Suprapubic skin (tissue), 4 donors: ENCODE measurements around the gene PMEPA1. TPM values are rescaled to one million over a fixed set of nuclear protein-coding genes. Genes with fewer than 3 reads are reported as not detected.

ENCODE experiments used
- DNase-seq, 2 donors: peaks; one replicate each; pipeline ENCODE4 v3.0.0-alpha.2; 2019; ENCODE audit warnings: low spot score in 2 of 2
- H3K27ac ChIP-seq: fragments of 200-600 bp; sonication (generic); one replicate; pipeline ENCODE4 v1.5.1; 2019
- H3K27me3 ChIP-seq: fragments of 200-600 bp; sonication (generic); one replicate; pipeline ENCODE4 v1.5.1; 2019
- H3K36me3 ChIP-seq: fragments of 200-600 bp; sonication (generic); one replicate; pipeline ENCODE4 v1.5.1; 2019
- H3K4me1 ChIP-seq: fragments of 200-600 bp; sonication (generic); one replicate; pipeline ENCODE4 v1.5.1; 2019
- H3K4me3 ChIP-seq: fragments of 200-600 bp; sonication (generic); one replicate; pipeline ENCODE4 v1.5.1; 2019; ENCODE audit warnings: mild to moderate bottlenecking
- H3K9me3 ChIP-seq: fragments of 200-600 bp; sonication (generic); one replicate; pipeline ENCODE4 v1.5.1; 2019
- EP300 ChIP-seq: sonication (generic); formaldehyde crosslinking; IDR thresholded peaks from one replicate; pipeline ENCODE4 v1.6.1; 2017; ENCODE audit warnings: antibody characterized with exemption
- POLR2A ChIP-seq, 2 donors: fragments of 450-650 bp; IDR thresholded peaks; one replicate each; pipeline ENCODE4 v1.6.1; 2017; ENCODE audit warnings: antibody characterized with exemption in 2 of 2, mild to moderate bottlenecking in 2 of 2, moderate library complexity in 2 of 2
- POLR2AphosphoS5 ChIP-seq, 3 donors: sonication (generic); formaldehyde crosslinking; IDR thresholded peaks; one replicate each; pipeline ENCODE4 v1.6.1; 2017; ENCODE audit warnings: antibody characterized with exemption in 3 of 3
- WGBS: methylation state at CpG from one replicate; pipeline ENCODE4 v1.1.5; 2018; 5-methylcytosine and 5-hydroxymethylcytosine counted together
- total RNA-seq, 4 donors: library from RNA; depleted of rRNA; stranded (reverse); fragments of >200 nt; gene quantifications; one replicate each; pipeline ENCODE4 v1.1.0, GENCODE V29; 2016
- TF ChIP-seq, protein P1 (sequence below), 2 donors: fragments of 200-600 bp in 1 of 2; fragments of 450-650 bp in 1 of 2; sonication (generic) in 1 of 2; IDR thresholded peaks; one replicate each; pipeline ENCODE4 v1.5.1; 2016 to 2019; ENCODE audit warnings: antibody characterized with exemption in 2 of 2, mild to moderate bottlenecking in 1 of 2, moderate library complexity in 1 of 2

The PMEPA1 gene
- total RNA-seq, 4 donors from 2014 or later: 9.5 to 20.4 (median 16.2) TPM

DNA sequence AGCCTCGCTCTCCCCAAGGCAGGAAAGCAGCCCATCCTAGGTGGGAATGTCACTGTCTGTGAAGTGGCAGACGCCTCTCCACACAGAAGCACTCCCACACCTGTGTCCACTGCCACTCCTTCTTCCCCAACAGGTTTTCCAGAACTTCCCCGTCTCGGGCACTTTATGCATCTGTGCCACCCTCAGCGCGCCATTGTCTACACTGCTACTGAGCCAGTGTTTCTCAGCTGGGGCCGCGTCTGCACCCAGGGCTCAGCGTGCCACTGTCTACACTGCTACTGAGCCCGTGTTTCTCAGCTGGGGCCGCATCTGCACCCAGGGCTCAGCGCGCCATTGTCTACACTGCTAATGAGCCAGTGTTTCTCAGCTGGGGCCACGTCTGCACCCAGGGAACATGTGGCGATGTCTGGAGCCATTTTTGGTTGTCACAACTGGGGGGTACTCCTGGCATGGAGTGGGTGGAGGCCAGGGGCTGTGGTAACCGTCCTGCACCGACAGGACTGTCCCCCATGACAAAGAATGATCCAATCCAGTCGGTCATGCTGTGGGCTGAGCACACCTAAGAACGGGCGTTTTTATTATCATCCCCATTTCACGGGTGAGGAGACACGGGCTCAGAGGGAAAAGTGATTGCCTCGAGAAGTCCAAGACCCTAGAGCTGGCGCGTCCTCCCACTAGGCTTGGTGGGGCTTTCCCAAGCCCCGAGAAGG is 47.9 kb downstream of the PMEPA1 start:
- TF ChIP-seq POLR2A (IDR thresholded peaks at IDR 0.05): no peak
- no peak for TF ChIP-seq POLR2AphosphoS5 (IDR thresholded peaks at IDR 0.05)
- TF ChIP-seq EP300: no peak
- TF ChIP-seq, protein P1, sequence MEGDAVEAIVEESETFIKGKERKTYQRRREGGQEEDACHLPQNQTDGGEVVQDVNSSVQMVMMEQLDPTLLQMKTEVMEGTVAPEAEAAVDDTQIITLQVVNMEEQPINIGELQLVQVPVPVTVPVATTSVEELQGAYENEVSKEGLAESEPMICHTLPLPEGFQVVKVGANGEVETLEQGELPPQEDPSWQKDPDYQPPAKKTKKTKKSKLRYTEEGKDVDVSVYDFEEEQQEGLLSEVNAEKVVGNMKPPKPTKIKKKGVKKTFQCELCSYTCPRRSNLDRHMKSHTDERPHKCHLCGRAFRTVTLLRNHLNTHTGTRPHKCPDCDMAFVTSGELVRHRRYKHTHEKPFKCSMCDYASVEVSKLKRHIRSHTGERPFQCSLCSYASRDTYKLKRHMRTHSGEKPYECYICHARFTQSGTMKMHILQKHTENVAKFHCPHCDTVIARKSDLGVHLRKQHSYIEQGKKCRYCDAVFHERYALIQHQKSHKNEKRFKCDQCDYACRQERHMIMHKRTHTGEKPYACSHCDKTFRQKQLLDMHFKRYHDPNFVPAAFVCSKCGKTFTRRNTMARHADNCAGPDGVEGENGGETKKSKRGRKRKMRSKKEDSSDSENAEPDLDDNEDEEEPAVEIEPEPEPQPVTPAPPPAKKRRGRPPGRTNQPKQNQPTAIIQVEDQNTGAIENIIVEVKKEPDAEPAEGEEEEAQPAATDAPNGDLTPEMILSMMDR (IDR thresholded peaks at IDR 0.05): no peak
- Histone ChIP-seq H3K9me3 (no peaks in the 10 kb centered on the region), H3K27me3 (no peaks in the 10 kb centered on the region), H3K27ac (no peak overlapping the region), H3K4me1 (peaks cover 28% of the 10 kb centered on the region), H3K4me3 (no peak overlapping the region), H3K36me3 (peaks cover 21% of the 10 kb centered on the region)
- 87% methylated on average over 13 of the region's 26 CpGs for WGBS
- DNase-seq: peak in 1 of 2 donors; percentile 72

DNA sequence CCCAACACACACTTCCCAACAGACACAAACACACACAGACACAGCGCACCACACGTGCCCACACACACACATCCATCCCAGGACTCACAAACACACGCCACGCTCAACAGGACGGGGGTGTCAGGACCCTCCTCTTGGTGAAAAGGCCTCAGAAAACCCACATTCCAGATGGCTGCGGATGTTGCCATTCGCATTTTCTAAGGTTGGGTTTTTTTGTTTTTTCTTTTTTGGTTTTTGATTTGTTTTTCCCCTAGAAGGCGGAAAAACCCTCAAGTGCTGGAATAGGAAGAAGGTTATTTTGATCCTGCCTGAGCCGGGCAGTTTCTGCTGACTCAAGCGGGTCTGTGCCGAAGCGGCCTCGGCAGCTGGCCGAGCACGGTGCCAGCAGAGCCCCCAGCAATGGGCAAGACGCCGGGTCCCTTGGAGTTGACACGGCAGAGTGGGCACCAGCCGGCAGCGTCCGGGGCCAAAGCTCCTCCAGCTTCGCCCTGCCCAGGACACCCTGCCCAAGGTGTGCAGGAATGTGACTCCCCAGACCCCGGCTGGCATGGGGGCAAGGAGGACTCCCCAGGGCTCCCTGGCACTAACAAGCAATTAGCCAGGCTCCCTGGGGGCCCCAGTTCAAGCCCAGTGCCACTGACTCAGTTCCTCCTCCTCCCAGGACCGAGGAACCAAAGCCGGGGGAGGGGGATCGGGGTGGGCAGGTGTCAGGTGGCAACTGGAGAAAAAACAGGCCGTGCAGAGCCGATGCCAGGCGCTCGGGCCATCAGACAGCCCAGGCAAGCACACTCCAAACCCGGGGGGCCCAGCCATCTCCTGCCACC is 48.7 kb downstream of the PMEPA1 start:
- Histone ChIP-seq H3K36me3 (peaks cover 28% of the 10 kb centered on the region), H3K9me3 (no peaks in the 10 kb centered on the region), H3K27ac (no peak overlapping the region), H3K4me3 (no peak overlapping the region), H3K4me1 (peaks cover 28% of the 10 kb centered on the region), H3K27me3 (no peaks in the 10 kb centered on the region)
- peak; percentile 60 to 78 for DNase-seq
- 67% methylated on average over 16 of the region's 31 CpGs for WGBS
- TF ChIP-seq POLR2A (IDR thresholded peaks at IDR 0.05) (no peak), POLR2AphosphoS5 (IDR thresholded peaks at IDR 0.05) (no peak), EP300 (no peak)
- TF ChIP-seq, protein P1 (IDR thresholded peaks at IDR 0.05): no peak

DNA sequence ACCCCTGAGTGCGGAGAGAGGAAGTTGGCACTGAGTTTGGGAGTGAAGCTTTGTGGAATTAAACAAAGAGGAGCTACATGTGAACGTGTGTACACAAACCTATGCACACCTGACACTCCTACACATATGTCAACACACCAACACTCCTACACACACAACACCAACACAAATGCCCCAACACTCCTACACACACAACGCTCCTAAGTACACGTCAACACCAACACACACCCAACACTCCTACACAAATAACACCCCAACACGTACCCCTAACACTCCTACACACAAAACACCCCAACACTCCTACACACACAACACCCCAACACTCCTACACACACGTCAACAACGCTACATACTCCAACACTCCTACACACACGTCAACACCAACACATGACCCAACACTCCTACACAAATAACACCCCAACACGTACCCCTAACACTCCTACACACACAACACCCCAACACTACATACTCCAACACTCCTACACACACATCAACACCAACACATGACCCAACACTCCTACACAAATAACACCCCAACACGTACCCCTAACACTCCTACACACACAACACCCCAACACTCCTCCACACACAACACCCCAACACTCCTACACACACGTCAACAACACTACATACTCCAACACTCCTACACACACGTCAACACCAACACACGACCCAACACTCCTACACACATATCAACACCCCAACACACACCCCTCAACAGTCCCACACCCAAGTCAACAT is 49.5 kb downstream of the PMEPA1 start:
- no peak for TF ChIP-seq POLR2AphosphoS5 (IDR thresholded peaks at IDR 0.05)
- TF ChIP-seq EP300: no peak
- no peak for TF ChIP-seq POLR2A (IDR thresholded peaks at IDR 0.05)
- TF ChIP-seq, protein P1 (IDR thresholded peaks at IDR 0.05): no peak
- H3K4me1 ChIP-seq: peaks cover 28% of the 10 kb centered on the region
- peaks cover 29% of the 10 kb centered on the region for H3K36me3 ChIP-seq
- no peak overlapping the region for H3K4me3 ChIP-seq
- no peaks in the 10 kb centered on the region for H3K9me3 ChIP-seq
- peak in 1 of 2 donors; percentile 15 for DNase-seq
- no peaks in the 10 kb centered on the region for H3K27me3 ChIP-seq
- H3K27ac ChIP-seq: no peak overlapping the region
- 88% methylated on average over 13 of the region's 13 CpGs for WGBS

DNA sequence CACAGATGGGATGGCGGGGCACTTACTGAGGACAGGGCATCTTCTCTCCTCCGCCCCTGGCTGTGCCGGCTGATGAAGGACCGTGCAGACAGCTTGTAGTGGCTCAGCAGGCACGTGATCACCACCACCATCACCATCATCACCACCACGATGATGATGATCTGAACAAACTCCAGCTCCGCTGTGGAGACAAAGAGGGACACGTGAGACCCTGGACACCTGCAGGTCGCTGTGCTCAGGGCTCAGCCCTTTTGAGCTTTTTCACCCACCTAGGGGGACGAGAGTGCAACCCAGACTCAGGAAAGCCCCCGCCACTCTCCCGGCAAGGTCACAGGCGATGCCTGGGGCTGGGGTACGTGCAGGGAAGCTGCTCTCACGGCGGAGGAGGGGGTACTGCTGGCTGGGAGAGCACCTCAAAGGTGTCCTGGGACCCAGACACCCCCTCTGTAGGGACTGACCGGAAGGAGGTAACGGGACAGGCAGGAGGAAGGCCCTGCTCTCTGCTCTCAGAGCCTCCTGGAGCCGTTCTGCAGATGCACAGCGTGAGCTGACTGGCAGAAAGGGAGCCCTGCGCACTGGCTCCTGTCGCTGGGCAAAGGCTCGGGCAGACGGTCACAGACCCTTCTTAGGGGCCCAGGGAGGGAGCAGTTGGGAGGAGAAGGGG is 50.2 kb downstream of the PMEPA1 start:
- WGBS: 91% methylated on average over 24 of the region's 24 CpGs
- peaks cover 31% of the 10 kb centered on the region for H3K4me1 ChIP-seq

DNA sequence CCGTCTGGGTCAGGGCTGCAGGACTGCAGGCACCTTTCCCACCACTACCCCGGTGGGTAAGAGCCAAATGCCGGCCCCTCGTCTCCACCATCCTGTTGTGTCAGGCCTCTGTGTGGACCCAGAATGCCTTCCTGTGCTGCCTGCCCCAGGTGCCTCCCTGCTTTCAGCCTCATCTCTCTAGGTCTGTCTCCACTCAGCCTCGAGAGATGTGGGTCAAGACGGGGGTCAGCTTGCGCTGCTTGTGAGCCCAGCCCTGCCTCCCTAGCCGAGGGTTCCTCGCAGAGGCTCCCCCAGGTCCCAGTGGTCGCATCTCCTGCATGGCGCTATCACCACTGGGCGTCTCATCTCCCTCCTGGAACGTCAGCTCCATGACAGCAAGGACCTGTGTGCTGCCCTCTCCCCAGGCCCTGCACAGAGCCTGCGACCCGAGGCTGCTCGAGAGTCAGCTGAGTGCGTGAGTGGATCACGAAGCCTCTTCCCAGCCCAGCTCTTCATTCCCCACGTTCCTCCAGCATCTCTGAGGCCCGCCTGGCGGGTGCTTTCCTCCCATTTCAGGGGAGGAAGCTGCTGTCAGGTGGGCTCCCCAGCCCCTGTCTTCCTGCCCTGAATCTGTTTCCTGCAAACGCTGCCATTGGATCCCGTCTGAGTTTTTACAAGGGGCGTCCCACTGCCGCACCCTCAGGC is 50.8 kb downstream of the PMEPA1 start:
- Histone ChIP-seq H3K4me1 (peaks cover 33% of the 10 kb centered on the region), H3K4me3 (no peak overlapping the region), H3K36me3 (peaks cover 31% of the 10 kb centered on the region), H3K27me3 (no peaks in the 10 kb centered on the region), H3K27ac (no peak overlapping the region), H3K9me3 (no peaks in the 10 kb centered on the region)
- DNase-seq: peak; percentile 55 to 71
- no peak for TF ChIP-seq POLR2A (IDR thresholded peaks at IDR 0.05)
- 91% methylated on average over 25 of the region's 25 CpGs for WGBS

More for the DNA sequence above, 50.2 kb downstream of the PMEPA1 start:
- Histone ChIP-seq H3K9me3 (no peaks in the 10 kb centered on the region), H3K4me3 (no peak overlapping the region), H3K27me3 (no peaks in the 10 kb centered on the region), H3K27ac (no peak overlapping the region), H3K36me3 (peaks cover 31% of the 10 kb centered on the region)
- no peak for TF ChIP-seq POLR2AphosphoS5 (IDR thresholded peaks at IDR 0.05)
- TF ChIP-seq POLR2A (IDR thresholded peaks at IDR 0.05): no peak
- DNase-seq: peak; percentile 50 to 51
